GM19240 (cell line): Measurements from ENCODE around the gene DDI1.

Experiments used
- DNase-seq: peaks from one replicate; pipeline ENCODE4 v3.0.0; 2011; ENCODE audit warnings: low spot score; ENCODE audit not compliant: insufficient read length

Gene DDI1

DNA sequence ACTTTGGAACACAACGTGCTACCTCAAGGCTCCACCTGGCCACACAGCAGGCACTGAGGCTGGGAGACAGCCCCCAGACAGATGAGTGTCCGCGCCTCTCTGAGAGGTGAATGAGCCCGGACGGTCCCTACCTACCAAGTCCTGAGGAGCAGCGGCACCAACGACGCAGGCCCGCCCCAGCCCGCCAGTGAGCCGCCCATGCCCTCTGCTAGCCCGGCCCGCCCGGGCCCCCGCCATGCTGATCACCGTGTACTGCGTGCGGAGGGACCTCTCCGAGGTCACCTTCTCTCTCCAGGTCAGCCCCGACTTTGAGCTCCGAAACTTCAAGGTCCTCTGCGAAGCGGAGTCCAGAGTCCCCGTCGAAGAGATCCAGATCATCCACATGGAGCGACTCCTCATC lies at the start of gene DDI1:
Gene DDI1 (plus strand): TSS at position 53 of the 400 bp plus-strand sequence. CDS start 183 bp downstream, at position 236.
- no peak for DNase-seq

DNA sequence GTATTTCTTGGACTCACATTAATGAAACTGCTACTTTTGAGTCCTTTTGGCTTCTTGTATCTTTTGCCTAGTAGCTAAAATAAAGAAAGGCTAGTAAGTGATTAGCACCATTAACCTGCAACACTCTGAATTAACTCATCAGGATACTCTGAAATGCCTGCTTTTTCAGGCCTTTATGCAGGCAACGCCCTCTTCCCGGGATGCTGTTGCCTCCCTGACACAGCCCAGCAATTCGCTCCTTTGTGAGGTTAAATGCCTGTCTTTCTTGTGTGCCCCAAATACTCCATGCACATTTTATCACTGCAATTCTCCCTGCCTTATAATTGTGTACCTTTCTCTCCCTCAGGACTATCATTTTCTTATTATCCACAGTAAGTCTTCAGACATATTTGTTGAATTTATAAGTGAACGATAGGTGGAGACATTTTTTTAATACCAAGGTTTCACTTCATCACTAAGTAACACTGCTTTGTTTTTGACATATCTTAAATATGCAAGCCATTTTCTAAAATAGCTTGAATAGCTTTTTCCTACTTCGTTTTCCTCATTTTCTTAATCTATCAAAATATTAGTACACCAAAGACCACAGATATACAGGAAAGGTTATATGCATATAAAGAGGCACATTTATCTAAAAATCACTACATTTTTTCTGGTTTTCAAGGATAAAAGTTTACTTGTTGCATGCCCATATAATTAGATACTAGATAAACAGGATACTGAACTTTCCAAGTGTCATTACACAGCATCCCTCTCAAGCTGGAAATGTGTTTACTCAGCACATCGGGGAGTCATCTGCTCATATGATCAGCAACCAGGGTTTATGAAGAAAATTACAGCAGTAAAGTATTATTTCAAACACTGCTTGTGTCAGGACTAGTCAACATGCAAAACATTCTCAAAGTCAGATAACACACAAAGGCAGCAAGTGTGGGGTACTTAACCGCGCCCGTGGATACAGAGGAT lies 48.5 kb upstream of the DDI1 start:
- DNase-seq = no peak

DNA sequence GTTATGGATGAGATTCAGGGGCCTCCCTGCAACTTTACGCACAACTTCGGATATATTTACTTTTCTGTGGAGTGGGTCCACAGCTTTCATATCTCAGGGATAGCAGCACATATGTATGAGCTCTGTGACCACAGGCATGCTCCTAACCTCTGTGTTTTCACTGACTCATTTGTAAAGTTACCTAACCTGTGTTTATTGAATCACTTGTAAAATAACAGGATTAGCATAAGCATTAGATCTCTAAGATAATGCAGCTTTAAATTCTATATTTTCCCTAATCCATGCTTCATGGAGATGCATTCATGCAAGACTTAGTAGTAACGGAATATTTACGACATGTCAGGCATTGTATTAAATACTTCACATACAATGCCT lies 47.9 kb upstream of the DDI1 start:
- DNase-seq = no peak

DNA sequence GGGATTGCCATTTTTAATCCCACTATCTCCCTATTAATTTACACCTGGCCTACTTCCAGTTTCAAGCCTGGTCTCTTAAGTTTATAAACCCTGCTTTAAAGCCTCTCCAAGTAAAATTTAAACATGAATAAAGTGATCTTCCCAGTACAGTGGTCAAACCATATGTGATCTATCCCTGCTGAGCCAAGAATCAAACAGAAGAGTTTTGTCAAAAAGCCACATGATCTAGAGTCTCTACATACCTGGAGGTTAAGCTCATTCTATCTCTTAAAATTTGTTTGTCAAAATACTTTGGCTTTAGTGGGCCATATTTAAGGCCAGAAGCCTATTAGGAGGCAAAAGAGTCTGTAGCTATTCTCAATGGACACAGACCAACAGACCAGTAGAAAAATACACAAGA lies 42.9 kb upstream of the DDI1 start:
- no peak for DNase-seq

DNA sequence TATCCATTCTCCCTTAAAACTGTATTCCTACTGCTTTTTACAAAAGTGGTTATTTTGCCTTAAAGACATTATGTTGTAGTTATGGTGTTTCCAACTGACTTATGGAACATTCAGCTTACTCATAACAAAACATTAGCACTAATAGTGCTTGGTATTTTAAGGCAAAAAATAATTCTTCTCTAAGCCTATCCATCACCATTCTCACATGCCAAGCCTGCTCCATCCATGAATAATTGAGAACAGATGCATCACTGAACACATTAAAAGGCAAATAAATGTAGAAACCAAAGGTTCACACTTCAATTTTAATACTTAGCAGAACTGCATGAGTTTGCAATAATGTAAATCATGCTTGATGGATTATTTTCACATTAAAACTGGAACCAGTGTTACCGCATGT lies 42.3 kb upstream of the DDI1 start:
- DNase-seq = no peak

DNA sequence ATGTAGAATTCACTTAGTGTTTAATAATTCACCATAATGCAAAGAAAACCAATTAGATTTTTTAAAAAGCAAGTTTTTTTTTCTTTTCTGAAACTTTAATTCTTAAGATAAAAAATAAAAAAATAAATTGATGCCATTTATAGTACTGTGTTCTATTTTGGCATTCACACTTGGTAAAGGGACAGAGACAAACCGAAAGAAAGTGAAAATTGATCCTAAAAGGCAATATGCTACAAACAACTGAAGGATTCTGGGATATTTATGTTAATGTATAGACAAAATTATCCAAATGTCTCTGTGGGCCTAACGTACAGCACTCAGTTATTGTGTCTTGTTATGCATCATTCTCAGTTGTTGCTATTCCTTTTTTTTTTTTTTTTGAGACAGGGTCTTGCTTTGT lies 41.9 kb upstream of the DDI1 start:
- DNase-seq = no peak

DNA sequence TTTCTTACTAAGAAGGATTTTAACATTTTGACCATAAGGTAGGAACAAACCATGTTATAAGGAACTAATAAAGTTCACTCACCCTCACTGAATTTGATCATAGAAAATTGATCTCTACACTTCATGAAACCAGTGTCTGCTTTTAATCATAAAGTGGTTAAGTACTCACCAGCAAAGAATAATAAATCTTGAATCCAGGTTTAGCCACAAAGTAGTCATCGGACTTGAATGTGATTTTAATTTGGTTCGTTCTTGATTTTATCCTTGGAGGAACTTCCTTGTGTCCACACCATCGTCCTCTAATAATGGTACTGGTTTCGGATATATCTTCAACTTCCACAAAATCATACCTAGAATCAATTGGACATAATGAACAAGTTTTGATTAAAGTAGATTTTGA lies 40.5 kb upstream of the DDI1 start:
- DNase-seq = no peak

DNA sequence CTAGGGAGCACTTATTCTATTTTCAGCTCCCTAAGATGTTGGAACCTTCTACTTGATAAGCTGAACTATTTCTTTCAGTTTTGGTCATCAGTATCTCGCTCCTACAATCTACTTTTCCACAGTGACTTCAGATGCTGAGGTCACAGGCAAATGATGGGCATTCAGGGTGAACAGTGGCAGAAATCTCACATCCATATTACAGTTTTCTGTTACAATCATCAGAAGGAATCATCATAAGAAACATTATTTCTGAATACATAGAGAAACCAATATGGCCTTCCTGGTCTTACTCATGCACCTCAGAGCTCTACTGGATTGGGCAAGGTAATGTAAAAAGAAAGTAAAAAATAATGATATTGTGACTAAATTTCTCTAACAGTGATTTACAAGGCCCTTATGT lies 39.4 kb upstream of the DDI1 start:
- DNase-seq = peak; percentile 1

DNA sequence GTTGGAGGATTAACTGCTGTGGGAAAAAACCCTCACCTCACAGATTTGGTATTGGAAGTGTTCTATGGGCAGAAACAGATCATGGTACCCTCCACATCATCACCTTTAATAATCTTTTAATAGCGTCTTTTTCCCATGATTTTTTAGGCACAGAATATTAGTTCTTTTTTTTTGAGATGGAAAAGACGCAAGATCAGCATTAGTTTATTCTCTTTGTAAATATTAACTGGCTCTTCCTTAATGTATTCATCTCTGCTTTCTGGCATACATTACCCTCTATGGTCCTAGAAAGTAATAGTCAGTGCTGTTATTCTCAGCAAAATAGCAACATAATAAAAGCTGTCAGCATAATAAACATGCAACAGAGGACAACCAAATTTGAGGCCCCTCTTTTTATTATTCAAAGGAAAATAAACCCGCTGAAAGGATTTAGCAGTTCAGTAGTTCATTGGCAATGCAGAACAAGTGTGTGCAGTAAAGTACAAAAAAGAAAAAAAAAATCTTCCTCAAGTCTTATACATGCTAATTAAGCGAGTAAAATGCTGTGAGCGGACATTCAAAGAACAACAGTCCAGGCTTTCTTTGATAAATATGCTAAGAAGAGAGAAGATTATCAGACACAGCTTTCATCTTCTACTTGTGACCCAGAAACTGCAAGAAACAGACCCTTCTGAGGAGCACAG lies 37.5 kb upstream of the DDI1 start:
- DNase-seq = no peak

DNA sequence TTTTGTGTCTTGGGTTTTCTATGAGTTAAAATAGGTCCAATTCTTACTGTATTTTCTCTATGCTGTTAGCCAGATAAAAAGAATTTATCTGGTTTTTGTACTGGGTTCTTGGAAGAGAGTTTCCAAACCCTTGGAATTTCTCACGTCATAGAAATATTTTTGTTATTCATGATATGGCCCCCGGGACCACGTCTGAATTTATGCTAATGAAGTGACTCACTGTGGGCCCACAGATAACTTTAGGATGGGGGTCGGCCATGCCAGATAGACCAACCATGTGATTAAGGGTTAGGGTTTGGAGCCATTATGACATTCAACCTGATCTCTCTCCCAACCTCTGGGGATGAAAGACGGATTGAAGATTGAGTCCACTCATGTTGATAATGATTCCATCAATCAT lies 35.6 kb upstream of the DDI1 start:
- no peak for DNase-seq

DNA sequence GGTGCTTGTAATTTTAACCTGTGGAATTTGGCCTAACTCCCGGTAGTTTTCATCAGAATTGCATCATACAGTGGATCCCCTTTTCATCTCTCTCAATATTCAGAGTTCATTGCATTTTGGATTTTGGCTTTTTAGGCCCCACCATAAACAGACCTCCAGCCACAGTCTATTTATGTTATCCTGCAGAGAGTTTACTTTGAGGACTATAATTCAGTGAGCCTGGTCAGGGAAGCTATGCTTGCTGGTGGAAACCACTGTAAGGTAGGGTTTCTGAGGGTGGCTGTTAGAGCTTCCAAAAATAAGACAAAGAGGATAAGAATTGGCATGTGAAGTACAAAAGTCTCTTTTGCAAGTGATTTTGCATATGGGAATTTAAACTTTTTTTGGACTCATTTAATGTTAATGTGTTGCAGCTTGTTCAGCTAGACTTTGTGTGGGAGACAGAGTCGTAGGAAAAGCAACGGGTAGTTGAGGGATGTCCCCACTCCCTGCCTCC lies 34.8 kb upstream of the DDI1 start:
- DNase-seq = no peak

DNA sequence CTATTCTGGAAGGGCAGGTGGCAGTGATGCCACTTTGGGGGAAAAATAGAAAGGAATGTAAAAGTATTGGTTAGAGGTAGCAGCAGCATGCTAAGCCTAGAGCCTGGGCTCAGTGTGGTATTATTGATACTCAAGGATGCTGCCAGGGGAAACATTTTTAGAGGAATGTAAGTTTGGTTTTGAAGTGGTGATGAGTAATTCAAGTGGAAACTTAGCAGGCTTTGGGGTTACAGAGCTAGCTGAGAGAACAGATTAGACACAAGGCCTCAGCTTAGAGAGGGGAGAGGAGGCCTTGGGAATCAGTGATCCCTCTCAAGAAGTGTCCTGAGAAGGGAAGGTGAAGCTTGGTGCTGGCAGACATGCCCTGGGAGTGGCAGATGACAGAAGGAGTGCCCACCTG lies 32.9 kb upstream of the DDI1 start:
- no peak for DNase-seq

DNA sequence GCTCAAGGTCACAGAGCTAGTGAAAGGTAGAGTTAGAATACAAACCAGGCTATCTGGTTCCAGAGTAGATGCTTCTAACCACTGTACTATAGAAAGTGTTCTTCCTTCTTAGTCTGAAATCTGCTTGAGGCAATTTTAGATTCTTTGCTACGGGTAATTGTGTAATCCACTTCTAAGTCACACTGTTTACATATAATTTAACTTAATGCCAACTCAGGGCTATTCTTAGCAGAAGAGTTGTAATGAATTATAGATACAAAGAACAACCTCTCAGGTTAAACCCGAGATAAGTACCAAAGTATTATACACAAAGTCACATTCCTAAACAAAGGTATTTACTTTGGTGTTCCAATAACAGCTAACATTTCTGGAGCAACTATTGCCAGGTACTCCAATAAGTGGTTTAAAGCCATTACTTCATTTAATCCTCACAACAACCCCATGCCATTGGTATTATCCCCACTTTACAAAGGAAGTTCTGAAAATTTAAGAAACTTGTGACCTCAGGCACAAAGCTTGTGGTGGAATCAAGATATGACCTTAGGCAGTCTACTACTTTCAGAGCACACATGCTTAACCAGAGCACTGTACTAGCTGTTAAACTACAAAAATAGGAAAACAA lies 31.1 kb upstream of the DDI1 start:
- no peak for DNase-seq

DNA sequence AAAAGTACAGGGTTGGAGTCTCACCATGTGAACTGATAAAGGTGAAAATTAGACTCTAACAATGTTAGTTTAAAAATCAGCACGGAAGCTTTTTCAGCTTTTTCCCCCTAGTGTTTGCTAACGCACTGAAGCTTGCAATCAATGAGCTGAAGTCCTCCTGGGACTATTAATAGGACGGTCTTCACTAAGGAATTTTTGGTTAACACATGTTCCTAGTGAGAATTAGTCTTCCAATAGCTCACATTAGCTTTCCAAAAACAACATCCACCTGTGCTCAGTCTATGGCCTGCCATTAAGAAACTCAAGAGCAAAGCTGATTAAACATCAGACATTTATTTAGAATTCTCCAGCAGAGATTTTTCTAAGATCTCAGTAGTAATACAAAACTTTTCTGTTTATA lies 26.7 kb upstream of the DDI1 start:
- DNase-seq = no peak

DNA sequence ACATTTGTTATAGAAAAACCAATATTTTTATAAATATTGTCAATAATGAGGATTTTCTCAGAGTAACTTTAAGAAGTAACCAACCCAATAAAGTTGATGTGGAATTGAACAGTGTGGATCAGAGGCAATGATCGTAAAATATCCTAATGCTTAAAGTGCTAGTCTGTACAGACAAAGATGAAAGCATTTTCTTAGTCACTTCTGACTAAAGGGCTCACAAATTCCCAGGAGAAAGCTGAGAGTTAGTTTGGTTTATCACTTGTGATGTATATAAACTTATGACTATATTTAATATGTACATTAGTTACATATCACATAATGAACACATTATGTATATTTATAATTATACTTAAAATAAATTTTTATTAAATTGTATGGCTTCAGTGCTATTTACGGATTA lies 25.4 kb upstream of the DDI1 start:
- DNase-seq = no peak

DNA sequence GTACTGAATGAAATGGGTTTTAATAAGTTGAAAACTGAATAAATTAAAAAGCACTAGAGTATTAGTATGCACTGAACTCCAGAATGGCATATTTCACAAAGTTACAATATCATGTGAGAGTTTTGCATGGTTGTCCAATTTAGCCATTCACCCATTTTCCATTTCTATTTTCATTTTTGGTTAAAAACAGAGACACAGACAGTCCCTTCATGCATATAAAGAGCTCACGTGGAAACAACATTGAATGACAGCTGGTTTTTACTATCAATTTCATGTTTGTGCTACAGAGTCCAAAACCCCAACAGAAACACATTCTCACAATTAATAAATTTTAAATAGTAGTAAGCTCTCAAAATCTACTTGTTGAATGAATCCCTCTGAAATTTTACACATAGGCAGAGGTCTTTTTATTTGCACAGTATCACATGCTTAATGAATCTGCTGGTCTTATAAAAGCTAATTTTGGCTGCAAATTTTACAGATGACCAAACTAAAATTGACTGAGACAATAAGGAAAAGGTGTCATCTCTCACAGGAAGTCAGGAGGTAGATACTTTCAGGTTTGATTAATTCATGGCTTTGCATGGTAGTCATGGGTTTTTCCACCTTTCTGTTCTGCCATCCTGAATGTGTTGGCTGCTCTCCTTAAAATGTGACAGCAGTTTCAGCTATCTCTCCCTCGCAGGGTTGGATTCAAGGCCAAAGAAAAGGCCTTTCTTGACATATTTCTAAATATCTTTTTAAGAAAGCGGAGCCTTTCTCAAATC lies 20.6 kb upstream of the DDI1 start:
- DNase-seq = no peak

DNA sequence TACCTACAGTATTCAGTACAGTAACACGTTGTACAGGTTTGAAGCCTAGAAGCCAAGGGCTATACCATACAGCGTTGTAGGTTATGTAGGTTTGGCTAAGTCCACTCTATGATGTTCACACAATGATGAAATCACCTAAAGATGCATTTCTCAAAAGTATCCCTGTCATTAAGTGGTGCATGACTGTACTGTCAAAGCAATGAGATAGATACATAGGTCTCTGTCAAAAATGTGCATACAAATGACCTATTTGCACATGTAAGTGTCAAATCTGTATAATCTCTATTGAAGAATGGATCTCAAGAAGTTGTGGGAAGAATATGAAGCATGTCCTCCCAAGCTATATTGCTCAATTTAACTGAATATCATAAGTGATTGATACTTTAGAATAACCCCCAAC lies 11.9 kb upstream of the DDI1 start:
- no peak for DNase-seq

DNA sequence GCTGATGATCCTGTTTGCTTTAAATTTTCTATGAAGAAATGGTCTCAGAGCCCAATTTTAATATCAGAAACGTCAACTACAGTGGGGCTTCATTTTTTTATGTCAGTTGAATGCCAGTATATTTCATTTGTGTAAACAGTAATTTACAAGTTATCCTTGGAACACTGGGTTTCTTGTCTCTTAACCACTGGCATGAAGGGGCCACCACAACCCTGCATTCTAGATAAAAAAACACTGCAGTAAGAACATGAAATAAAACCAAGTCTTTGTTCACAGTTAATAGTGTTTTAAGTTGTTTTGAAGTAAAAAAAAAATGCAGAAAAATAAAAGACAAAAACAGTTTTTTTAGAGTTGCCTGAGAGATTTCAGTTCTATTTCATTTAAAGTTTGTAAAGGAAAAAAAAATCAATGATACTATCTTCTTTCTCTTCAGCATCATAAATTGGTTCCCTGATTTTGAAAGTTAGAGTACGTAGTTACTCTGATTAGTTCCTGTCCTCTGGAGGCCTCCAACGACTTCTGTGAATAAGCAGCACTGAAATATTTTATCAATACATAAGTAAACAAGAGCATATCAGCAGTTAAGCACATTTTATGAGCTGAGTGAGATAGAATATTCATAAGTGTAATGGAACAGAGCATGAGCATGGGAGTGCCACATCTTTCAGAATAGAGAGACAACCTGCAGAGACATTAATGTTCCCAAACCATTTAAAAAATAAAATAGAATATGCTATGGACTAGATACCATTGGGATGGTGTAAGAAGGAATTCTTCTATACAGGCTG lies 7.8 kb upstream of the DDI1 start:
- DNase-seq = no peak

DNA sequence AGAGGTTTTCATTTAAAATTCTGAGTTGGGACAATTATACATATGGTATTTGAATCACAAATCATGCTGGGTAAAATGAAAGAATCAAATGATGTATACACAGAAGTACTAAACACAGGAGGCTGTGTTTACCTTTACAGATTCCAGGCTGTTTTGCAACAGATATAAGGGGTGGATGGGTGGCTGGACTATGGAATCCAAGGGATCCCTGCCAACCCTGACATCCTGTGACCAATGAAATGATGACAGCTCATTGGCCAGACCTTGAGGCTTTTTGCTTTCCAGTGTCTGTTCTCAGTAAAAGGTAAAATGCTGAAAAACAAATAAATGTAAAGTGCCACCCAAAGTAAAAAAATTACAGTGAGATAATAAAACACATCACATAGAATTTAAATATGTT lies 3.3 kb upstream of the DDI1 start:
- no peak for DNase-seq

DNA sequence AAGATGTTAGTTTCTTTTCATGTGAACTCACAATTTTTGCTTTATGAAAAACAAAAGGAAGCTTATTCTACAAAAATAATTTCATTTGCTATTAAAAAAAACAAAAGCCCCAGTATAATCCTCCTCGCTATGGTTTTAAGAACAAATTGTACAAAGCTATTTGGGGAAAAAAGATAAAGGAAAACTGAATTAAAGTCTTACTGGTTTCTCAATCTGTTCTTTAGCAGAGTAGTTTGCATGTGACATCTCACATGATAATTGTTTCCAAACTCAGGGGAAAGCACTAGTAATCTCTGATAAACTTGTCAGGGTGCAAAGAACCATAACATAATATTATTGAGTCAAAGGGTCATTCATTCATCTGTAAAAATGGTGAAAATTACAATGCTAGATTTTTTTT lies 2.9 kb upstream of the DDI1 start:
- DNase-seq = no peak

DNA sequence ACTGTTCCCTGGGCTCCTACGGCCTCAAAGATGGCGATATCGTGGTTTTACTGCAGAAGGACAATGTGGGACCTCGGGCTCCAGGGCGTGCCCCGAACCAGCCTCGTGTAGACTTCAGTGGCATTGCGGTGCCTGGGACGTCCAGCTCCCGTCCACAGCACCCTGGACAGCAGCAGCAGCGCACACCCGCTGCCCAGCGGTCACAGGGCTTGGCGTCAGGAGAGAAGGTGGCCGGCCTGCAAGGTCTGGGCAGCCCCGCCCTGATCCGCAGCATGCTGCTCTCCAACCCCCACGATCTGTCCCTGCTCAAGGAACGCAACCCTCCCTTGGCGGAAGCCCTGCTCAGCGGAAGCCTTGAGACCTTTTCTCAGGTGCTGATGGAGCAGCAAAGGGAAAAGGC lies 555 bp downstream of the DDI1 start:
- DNase-seq = no peak
